Gastroesophageal sphincter (tissue), 3 donors: ENCODE data around the gene RALGPS1.

ENCODE experiments used
- EP300 ChIP-seq: sonication (generic); formaldehyde crosslinking; IDR thresholded peaks from one replicate; pipeline ENCODE4 v1.6.1; 2017; ENCODE audit warnings: antibody characterized with exemption, mild to moderate bottlenecking
- POLR2A ChIP-seq, 2 donors: fragments of 450-650 bp; IDR thresholded peaks; one replicate each; pipeline ENCODE4 v1.6.1; 2017; ENCODE audit warnings: antibody characterized with exemption in 2 of 2, mild to moderate bottlenecking in 2 of 2, moderate library complexity in 1 of 2
- POLR2AphosphoS5 ChIP-seq: sonication (generic); formaldehyde crosslinking; IDR thresholded peaks from one replicate; pipeline ENCODE4 v1.6.1; 2017; ENCODE audit warnings: antibody characterized with exemption
- TF ChIP-seq, protein P1 (sequence below), 4 experiments: fragments of 200-600 bp in 2 of 4; fragments of 450-650 bp in 2 of 4; sonication (generic) in 1 of 4; IDR thresholded peaks; one replicate each; pipeline ENCODE4 v1.5.1; 2017 to 2019; ENCODE audit warnings: antibody characterized with exemption in 4 of 4, mild to moderate bottlenecking in 2 of 4, moderate library complexity in 2 of 4

DNA sequence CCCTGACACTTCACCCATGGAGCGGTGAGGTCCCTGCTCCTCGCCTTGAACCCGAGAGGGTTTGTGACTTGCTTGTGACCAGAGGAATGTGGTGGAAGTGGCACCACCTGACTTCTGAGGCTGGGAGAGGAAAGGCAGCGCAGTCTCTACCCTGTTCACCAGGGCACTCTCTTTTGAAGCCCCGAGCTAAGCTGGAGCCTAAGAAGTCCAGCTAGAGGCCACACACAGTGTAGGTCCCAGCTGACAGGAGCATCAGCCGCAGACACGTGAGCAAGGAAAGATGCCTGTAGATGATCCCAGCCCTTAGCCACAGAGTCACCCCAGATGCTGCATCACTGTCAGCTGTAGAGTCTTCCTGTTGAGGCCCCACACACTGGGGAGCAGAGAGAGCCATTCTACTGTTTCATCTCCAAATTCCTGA is 209.5 kb downstream of the RALGPS1 start:
- TF ChIP-seq, protein P1, sequence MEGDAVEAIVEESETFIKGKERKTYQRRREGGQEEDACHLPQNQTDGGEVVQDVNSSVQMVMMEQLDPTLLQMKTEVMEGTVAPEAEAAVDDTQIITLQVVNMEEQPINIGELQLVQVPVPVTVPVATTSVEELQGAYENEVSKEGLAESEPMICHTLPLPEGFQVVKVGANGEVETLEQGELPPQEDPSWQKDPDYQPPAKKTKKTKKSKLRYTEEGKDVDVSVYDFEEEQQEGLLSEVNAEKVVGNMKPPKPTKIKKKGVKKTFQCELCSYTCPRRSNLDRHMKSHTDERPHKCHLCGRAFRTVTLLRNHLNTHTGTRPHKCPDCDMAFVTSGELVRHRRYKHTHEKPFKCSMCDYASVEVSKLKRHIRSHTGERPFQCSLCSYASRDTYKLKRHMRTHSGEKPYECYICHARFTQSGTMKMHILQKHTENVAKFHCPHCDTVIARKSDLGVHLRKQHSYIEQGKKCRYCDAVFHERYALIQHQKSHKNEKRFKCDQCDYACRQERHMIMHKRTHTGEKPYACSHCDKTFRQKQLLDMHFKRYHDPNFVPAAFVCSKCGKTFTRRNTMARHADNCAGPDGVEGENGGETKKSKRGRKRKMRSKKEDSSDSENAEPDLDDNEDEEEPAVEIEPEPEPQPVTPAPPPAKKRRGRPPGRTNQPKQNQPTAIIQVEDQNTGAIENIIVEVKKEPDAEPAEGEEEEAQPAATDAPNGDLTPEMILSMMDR (IDR thresholded peaks at IDR 0.05), result no peak
- TF ChIP-seq POLR2A (IDR thresholded peaks at IDR 0.05), result no peak
- no peak for TF ChIP-seq POLR2AphosphoS5
- TF ChIP-seq EP300, result no peak
